GM18507 (cell line): ENCODE measurements around the gene CARM1.
"Not testable (repeated sequence)": the region's sequence is repeated elsewhere in the genome, so short reads cannot be mapped to it uniquely, and the experiment has no call there.

ENCODE experiments used
- DNase-seq: peaks from one replicate; pipeline ENCODE4 v3.0.0; 2011; ENCODE audit warnings: low read depth; ENCODE audit not compliant: insufficient read length; ENCODE audit errors: extremely low spot score
- FAIRE-seq: peaks from 2 replicates; lab custom pipeline; 2011; peaks lifted over from hg19 to GRCh38; lab: Jason Lieb, UNC

CARM1 gene

GRCh38 chr19:10842788-10843187 is 28.6 kb upstream of the CARM1 start:
- DNase-seq (no peak), FAIRE-seq (no peak)

- DNase-seq (no peak), FAIRE-seq (no peak)
These were observed 24.7 kb upstream of the CARM1 start for GRCh38 chr19:10846500-10847202.

GRCh38 chr19:10848230-10848856 is 23.0 kb upstream of the CARM1 start, which contains the start of gene C19orf38:
TSS of gene C19orf38 (plus strand) at chr19:10848415. CDS start at chr19:10848509, 94 bp downstream.
- DNase-seq, result no peak
- FAIRE-seq, result no peak

GRCh38 chr19:10850631-10851030 is 20.7 kb upstream of the CARM1 start:
- no peak for FAIRE-seq
- DNase-seq, result no peak

- DNase-seq, result no peak
- FAIRE-seq, result no peak
These were observed 19.1 kb upstream of the CARM1 start for GRCh38 chr19:10852098-10852800.

- FAIRE-seq, result no peak
- no peak for DNase-seq
These were observed 18.4 kb upstream of the CARM1 start for GRCh38 chr19:10852941-10853340.

- DNase-seq, result no peak
- no peak for FAIRE-seq
These were observed 16.8 kb upstream of the CARM1 start for GRCh38 chr19:10854350-10855089.

- FAIRE-seq, result no peak
These were observed 15.4 kb upstream of the CARM1 start for GRCh38 chr19:10855879-10856522.

GRCh38 chr19:10856899-10857298 is 14.5 kb upstream of the CARM1 start:
- FAIRE-seq, DNase-seq: not testable (repeated sequence)

More at GRCh38 chr19:10855879-10856522, 15.4 kb upstream of the CARM1 start:
- DNase-seq, result no peak

GRCh38 chr19:10858204-10858828 is 13.0 kb upstream of the CARM1 start:
- FAIRE-seq, result no peak
- DNase-seq, result no peak

GRCh38 chr19:10861103-10861651 is 10.2 kb upstream of the CARM1 start:
- FAIRE-seq (peak; percentile 41), DNase-seq (no peak)

GRCh38 chr19:10862561-10863106 is 8.7 kb upstream of the CARM1 start:
- DNase-seq (no peak), FAIRE-seq (no peak)

- no peak for FAIRE-seq
These were observed 8.1 kb upstream of the CARM1 start for GRCh38 chr19:10863107-10863717.

GRCh38 chr19:10864538-10864899 is 6.8 kb upstream of the CARM1 start:
- peak; percentile 67 for DNase-seq
- FAIRE-seq, result peak; percentile 86

More at GRCh38 chr19:10863107-10863717, 8.1 kb upstream of the CARM1 start:
- DNase-seq, result no peak

GRCh38 chr19:10866495-10866894 is 4.9 kb upstream of the CARM1 start:
- FAIRE-seq (no peak), DNase-seq (no peak)

GRCh38 chr19:10868872-10869547 is 2.3 kb upstream of the CARM1 start:
- no peak for FAIRE-seq
- DNase-seq, result no peak

- FAIRE-seq, DNase-seq: not testable (repeated sequence)
These were observed 1.5 kb upstream of the CARM1 start for GRCh38 chr19:10869872-10870311.
